ENCODE measurements around the gene EEF2K.
"Not testable (repeated sequence)": the region's sequence is repeated elsewhere in the genome, so short reads cannot be mapped to it uniquely, and the experiment has no call there.

EEF2K gene

DNA sequence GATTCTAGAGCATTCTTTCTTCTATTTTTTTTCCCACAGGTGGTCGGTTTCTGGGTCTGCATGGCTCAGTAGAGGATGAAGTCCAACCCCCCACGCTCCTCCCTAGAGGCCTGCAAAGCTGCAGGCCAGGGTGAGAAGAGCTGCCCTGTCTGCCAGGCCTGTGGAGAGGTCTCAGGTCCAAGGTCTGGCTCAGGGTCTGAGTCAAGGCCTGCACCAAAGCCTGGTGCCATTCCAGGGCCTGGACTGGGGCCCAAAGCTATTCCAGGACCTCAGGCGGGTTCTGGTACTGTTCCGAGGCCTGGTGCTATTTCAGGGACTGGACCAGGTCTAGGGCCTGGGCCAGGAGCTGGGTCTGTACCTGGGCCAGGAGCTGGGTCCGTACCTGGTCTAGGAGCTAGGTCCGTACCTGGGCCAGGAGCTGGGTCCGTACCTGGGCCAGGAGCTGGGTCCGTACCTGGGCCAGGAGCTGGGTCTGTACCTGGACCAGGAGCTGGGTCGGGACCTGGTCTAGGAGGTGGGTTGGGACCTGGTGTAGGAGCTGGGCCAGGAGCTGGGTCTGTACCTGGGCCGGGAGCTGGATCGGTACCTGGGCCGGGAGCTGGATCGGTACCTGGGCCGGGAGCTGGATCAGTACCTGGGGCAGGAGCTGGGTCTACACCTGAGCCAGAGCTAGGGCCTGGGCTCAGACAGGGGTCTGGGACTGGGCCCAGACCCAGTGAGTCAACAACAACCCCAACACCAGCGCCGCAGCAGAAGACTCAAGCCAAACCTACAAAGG, 40.4 kb upstream of the EEF2K start:
- TF ChIP-seq, protein P1, sequence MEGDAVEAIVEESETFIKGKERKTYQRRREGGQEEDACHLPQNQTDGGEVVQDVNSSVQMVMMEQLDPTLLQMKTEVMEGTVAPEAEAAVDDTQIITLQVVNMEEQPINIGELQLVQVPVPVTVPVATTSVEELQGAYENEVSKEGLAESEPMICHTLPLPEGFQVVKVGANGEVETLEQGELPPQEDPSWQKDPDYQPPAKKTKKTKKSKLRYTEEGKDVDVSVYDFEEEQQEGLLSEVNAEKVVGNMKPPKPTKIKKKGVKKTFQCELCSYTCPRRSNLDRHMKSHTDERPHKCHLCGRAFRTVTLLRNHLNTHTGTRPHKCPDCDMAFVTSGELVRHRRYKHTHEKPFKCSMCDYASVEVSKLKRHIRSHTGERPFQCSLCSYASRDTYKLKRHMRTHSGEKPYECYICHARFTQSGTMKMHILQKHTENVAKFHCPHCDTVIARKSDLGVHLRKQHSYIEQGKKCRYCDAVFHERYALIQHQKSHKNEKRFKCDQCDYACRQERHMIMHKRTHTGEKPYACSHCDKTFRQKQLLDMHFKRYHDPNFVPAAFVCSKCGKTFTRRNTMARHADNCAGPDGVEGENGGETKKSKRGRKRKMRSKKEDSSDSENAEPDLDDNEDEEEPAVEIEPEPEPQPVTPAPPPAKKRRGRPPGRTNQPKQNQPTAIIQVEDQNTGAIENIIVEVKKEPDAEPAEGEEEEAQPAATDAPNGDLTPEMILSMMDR (IDR thresholded peaks at IDR 0.05; ENCODE audit: low read depth, low read length) = no peak
- DNase-seq (ENCODE audit: extremely low read depth, low read depth) = no peak

GRCh38 chr16:22171953-22172352, 34.1 kb upstream of the EEF2K start:
- no peak for DNase-seq (ENCODE audit: extremely low read depth, low read depth)
- TF ChIP-seq, protein P1 (IDR thresholded peaks at IDR 0.05; ENCODE audit: low read depth, low read length) = no peak

- DNase-seq (ENCODE audit: extremely low read depth, low read depth) = not testable (repeated sequence)
Observed at GRCh38 chr16:22172642-22173041, 33.4 kb upstream of the EEF2K start.

- DNase-seq (ENCODE audit: extremely low read depth, low read depth) = no peak
- TF ChIP-seq, protein P1 (IDR thresholded peaks at IDR 0.05; ENCODE audit: low read depth, low read length) = no peak
Observed at GRCh38 chr16:22174642-22175041, 31.4 kb upstream of the EEF2K start.

GRCh38 chr16:22177968-22178930, 27.8 kb upstream of the EEF2K start:
- DNase-seq (ENCODE audit: extremely low read depth, low read depth) = no peak
- TF ChIP-seq, protein P1 (IDR thresholded peaks at IDR 0.05; ENCODE audit: low read depth, low read length) = no peak

DNA sequence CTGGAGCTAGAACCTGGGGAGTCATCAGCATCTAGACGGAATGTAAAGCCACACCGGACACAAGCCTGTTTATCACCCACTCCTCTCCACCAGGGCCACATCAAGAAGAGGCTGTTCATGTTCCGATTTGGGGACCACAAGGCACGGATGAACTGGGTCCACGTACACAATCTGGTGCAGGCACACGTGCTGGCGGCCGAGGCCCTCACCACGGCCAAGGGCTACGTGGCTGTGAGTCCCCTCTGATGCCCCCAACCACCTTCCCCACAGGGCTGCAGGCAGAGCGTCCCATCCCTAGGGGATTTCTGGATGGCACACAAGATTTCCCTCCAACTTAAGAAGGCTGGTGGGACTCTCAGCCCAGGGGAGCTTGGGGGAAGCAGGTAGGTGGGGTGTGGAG, 24.7 kb upstream of the EEF2K start:
- no peak for DNase-seq (ENCODE audit: extremely low read depth, low read depth)
- TF ChIP-seq, protein P1 (IDR thresholded peaks at IDR 0.05; ENCODE audit: low read depth, low read length) = no peak

- no peak for DNase-seq (ENCODE audit: extremely low read depth, low read depth)
- TF ChIP-seq, protein P1 (IDR thresholded peaks at IDR 0.05; ENCODE audit: low read depth, low read length) = no peak
Observed at GRCh38 chr16:22181843-22182242, 24.2 kb upstream of the EEF2K start.
